Measurements from ENCODE around the gene PLEKHG4.

The PLEKHG4 gene

DNA sequence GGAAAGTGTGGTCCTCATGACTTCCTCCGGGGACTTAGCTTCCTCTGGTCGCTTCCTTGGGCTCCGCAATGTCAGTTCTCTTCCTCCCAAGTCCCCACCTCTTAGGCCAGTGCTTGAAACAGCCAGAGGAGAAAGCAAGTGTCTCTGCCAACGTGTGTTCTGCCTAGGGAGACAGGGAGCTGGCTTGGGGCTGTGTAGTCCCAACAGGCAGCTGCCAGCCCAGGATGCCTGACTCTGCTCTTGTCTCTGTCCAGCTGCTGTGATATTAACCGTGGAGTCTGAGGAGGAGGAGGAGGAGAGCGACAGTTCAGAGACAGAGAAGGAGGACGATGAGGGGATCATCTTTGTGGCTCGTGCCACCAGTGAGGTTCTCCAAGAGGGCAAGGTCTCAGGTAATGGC is 13.5 kb upstream of the PLEKHG4 start:
- Histone ChIP-seq H3K4me1 (ENCODE audit: control insufficient read depth, insufficient read depth, low read length, poor library complexity, severe bottlenecking) (peaks cover 19% of the 10 kb centered on the region), H3K4me3 (ENCODE audit: extremely low read depth, insufficient read depth, low read length, poor library complexity, severe bottlenecking) (no peak overlapping the region), H3K36me3 (ENCODE audit: control insufficient read depth, insufficient read depth, low read length) (no peaks in the 10 kb centered on the region), H3K27ac (ENCODE audit: low read depth, low read length, severe bottlenecking) (no peak overlapping the region), H3K9me3 (ENCODE audit: control insufficient read depth, low read length) (no peaks in the 10 kb centered on the region)
- WGBS, 2 experiments (ENCODE audit: insufficient coverage in 2 of 2) = 85 to 91% methylated on average over 6 to 8 of the region's 8 CpGs

- Histone ChIP-seq H3K36me3 (ENCODE audit: control insufficient read depth, insufficient read depth, low read length) (no peaks in the 10 kb centered on the region), H3K4me1 (ENCODE audit: control insufficient read depth, insufficient read depth, low read length, poor library complexity, severe bottlenecking) (peaks cover 19% of the 10 kb centered on the region), H3K4me3 (ENCODE audit: extremely low read depth, insufficient read depth, low read length, poor library complexity, severe bottlenecking) (no peak overlapping the region), H3K9me3 (ENCODE audit: control insufficient read depth, low read length) (no peaks in the 10 kb centered on the region), H3K27ac (ENCODE audit: low read depth, low read length, severe bottlenecking) (no peak overlapping the region)
- WGBS, 2 experiments (ENCODE audit: insufficient coverage in 2 of 2) = 13% methylated on average over 1 of the region's 5 CpGs; no CpG with 5 or more reads in 1 of the 2 experiments
Observed at GRCh38 chr16:67268136-67268579, 11.2 kb upstream of the PLEKHG4 start.

DNA sequence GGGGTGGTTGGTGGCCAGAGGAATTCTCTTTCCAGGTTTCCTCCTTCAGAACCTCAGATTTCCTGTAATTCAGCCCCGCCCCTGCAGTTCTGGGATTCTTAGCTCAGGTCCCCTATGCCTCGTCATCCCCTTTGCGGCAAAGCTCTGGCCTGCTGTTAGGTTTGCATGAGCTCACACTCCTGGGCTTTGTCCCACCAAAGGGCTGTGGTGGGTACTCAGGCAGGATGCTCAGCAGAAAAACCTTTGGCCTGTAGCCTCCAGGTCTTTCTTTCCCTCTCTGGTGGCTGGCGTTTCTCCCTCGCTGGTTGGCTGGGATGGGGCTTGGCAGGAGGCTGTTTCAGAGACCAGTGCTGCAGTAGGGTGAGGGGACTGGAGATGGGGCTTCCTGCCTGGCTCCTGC is 9.6 kb upstream of the PLEKHG4 start:
- H3K9me3 ChIP-seq (ENCODE audit: control insufficient read depth, low read length) = no peaks in the 10 kb centered on the region
- WGBS, 2 experiments (ENCODE audit: insufficient coverage in 2 of 2) = 56 to 74% methylated on average over 2 to 3 of the region's 5 CpGs
- H3K36me3 ChIP-seq (ENCODE audit: control insufficient read depth, insufficient read depth, low read length) = no peaks in the 10 kb centered on the region
- H3K27ac ChIP-seq (ENCODE audit: low read depth, low read length, severe bottlenecking) = no peak overlapping the region
- no peak overlapping the region for H3K4me3 ChIP-seq (ENCODE audit: extremely low read depth, insufficient read depth, low read length, poor library complexity, severe bottlenecking)
- H3K4me1 ChIP-seq (ENCODE audit: control insufficient read depth, insufficient read depth, low read length, poor library complexity, severe bottlenecking) = peaks cover 19% of the 10 kb centered on the region

GRCh38 chr16:67270931-67271338 is 8.4 kb upstream of the PLEKHG4 start:
- no peak overlapping the region for H3K27ac ChIP-seq (ENCODE audit: low read depth, low read length, severe bottlenecking)
- H3K36me3 ChIP-seq (ENCODE audit: control insufficient read depth, insufficient read depth, low read length) = no peaks in the 10 kb centered on the region
- WGBS, 2 experiments (ENCODE audit: insufficient coverage in 2 of 2) = 89 to 94% methylated on average over 9 to 11 of the region's 11 CpGs
- H3K9me3 ChIP-seq (ENCODE audit: control insufficient read depth, low read length) = no peaks in the 10 kb centered on the region
- peaks cover 19% of the 10 kb centered on the region for H3K4me1 ChIP-seq (ENCODE audit: control insufficient read depth, insufficient read depth, low read length, poor library complexity, severe bottlenecking)
- H3K4me3 ChIP-seq (ENCODE audit: extremely low read depth, insufficient read depth, low read length, poor library complexity, severe bottlenecking) = no peak overlapping the region

- peaks cover 19% of the 10 kb centered on the region for H3K4me1 ChIP-seq (ENCODE audit: control insufficient read depth, insufficient read depth, low read length, poor library complexity, severe bottlenecking)
- WGBS, 2 experiments (ENCODE audit: insufficient coverage in 2 of 2) = 95 to 100% methylated on average over 2 to 3 of the region's 4 CpGs
- no peak overlapping the region for H3K4me3 ChIP-seq (ENCODE audit: extremely low read depth, insufficient read depth, low read length, poor library complexity, severe bottlenecking)
- no peaks in the 10 kb centered on the region for H3K36me3 ChIP-seq (ENCODE audit: control insufficient read depth, insufficient read depth, low read length)
- no peak overlapping the region for H3K27ac ChIP-seq (ENCODE audit: low read depth, low read length, severe bottlenecking)
- H3K9me3 ChIP-seq (ENCODE audit: control insufficient read depth, low read length) = no peaks in the 10 kb centered on the region
Observed at GRCh38 chr16:67271446-67271845, 7.9 kb upstream of the PLEKHG4 start.

DNA sequence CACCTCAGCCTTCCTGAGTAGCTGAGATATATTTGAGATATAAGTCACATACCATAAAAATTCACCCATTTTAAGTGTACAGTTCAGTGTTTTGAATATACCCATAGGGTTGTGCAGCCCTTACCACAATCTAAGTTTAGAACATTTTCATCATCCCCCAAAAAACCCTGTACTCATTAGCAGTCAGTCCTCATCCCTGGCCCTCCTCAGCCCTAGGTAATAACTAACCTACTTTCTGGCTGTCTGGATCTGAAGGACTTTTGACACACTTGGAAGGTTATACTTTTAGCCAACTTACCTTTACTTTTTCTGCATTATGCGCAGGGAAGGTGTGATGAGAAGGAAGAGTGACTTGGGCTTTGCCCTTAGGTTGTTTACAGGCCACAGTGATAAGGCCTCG is 4.0 kb upstream of the PLEKHG4 start:
- Histone ChIP-seq H3K4me3 (ENCODE audit: extremely low read depth, insufficient read depth, low read length, poor library complexity, severe bottlenecking) (no peak overlapping the region), H3K4me1 (ENCODE audit: control insufficient read depth, insufficient read depth, low read length, poor library complexity, severe bottlenecking) (peaks cover 15% of the 10 kb centered on the region), H3K27ac (ENCODE audit: low read depth, low read length, severe bottlenecking) (no peak overlapping the region), H3K9me3 (ENCODE audit: control insufficient read depth, low read length) (no peaks in the 10 kb centered on the region), H3K36me3 (ENCODE audit: control insufficient read depth, insufficient read depth, low read length) (no peaks in the 10 kb centered on the region)
- no CpG with 5 or more reads among the region's 2 CpGs for WGBS, 2 experiments (ENCODE audit: insufficient coverage in 2 of 2)

GRCh38 chr16:67277294-67277998 is 1.9 kb upstream of the PLEKHG4 start:
- Histone ChIP-seq H3K36me3 (ENCODE audit: control insufficient read depth, insufficient read depth, low read length) (no peaks in the 10 kb centered on the region), H3K4me3 (ENCODE audit: extremely low read depth, insufficient read depth, low read length, poor library complexity, severe bottlenecking) (no peak overlapping the region), H3K4me1 (ENCODE audit: control insufficient read depth, insufficient read depth, low read length, poor library complexity, severe bottlenecking) (peaks cover 15% of the 10 kb centered on the region), H3K27ac (ENCODE audit: low read depth, low read length, severe bottlenecking) (peak overlapping the region; percentile 36), H3K9me3 (ENCODE audit: control insufficient read depth, low read length) (no peaks in the 10 kb centered on the region)
- 91 to 94% methylated on average over 4 of the region's 4 CpGs for WGBS, 2 experiments (ENCODE audit: insufficient coverage in 2 of 2)

DNA sequence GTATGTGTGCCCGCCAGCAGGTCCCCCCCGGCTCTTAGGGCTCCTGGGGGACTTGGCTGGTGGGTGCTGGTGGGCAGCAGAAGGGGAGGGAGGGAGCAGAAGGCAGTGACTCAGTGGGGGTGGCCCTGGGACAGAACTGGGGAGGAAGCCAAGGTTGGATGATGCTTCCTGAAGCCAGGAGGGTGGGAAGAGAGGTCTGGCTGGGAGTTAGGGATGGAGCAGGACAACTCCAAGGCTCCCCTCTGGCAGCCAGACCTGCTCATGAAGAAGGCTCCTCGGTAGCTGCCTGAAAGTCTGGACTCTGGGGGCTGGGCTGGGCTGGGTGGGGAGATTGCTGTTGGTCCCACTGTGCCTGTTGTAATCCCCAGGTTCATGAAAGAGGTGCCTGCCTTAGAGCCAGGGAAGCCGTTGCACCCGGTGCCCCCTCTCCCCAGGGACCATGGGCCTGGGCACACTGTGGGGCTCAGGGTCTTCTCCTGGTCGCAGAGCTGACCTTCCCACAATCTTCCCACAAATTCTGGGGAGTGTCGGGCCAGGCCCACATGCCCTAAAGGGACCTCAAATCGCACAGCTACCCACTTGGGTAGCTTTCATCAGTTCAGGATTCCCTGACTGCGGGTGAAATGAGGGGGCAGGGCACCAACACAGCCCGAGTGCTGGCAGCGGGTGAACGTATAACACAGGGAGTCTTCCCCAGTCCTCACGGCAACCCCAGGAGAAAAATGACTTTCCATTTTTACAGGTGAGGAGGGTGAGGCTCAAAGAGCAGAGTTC is 1.1 kb upstream of the PLEKHG4 start:
- WGBS, 2 experiments (ENCODE audit: insufficient coverage in 2 of 2) = 87 to 92% methylated on average over 9 to 12 of the region's 13 CpGs
- Histone ChIP-seq H3K36me3 (ENCODE audit: control insufficient read depth, insufficient read depth, low read length) (no peaks in the 10 kb centered on the region), H3K27ac (ENCODE audit: low read depth, low read length, severe bottlenecking) (peak overlapping the region; percentile 36), H3K4me1 (ENCODE audit: control insufficient read depth, insufficient read depth, low read length, poor library complexity, severe bottlenecking) (peaks cover 15% of the 10 kb centered on the region), H3K9me3 (ENCODE audit: control insufficient read depth, low read length) (no peaks in the 10 kb centered on the region), H3K4me3 (ENCODE audit: extremely low read depth, insufficient read depth, low read length, poor library complexity, severe bottlenecking) (peak overlapping the region; percentile 27)

GRCh38 chr16:67278773-67279295 is 498 bp upstream of the PLEKHG4 start:
- peak overlapping the region; percentile 27 for H3K4me3 ChIP-seq (ENCODE audit: extremely low read depth, insufficient read depth, low read length, poor library complexity, severe bottlenecking)
- H3K4me1 ChIP-seq (ENCODE audit: control insufficient read depth, insufficient read depth, low read length, poor library complexity, severe bottlenecking) = peaks cover 15% of the 10 kb centered on the region
- no peak overlapping the region for H3K27ac ChIP-seq (ENCODE audit: low read depth, low read length, severe bottlenecking)
- 13 to 59% methylated on average over 8 to 27 of the region's 42 CpGs for WGBS, 2 experiments (ENCODE audit: insufficient coverage in 2 of 2)
- no peaks in the 10 kb centered on the region for H3K36me3 ChIP-seq (ENCODE audit: control insufficient read depth, insufficient read depth, low read length)
- no peaks in the 10 kb centered on the region for H3K9me3 ChIP-seq (ENCODE audit: control insufficient read depth, low read length)

GRCh38 chr16:67280090-67281015 is 1.0 kb downstream of the PLEKHG4 start:
- H3K4me1 ChIP-seq (ENCODE audit: control insufficient read depth, insufficient read depth, low read length, poor library complexity, severe bottlenecking) = peaks cover 18% of the 10 kb centered on the region
- H3K4me3 ChIP-seq (ENCODE audit: extremely low read depth, insufficient read depth, low read length, poor library complexity, severe bottlenecking) = no peak overlapping the region
- no peaks in the 10 kb centered on the region for H3K36me3 ChIP-seq (ENCODE audit: control insufficient read depth, insufficient read depth, low read length)
- H3K9me3 ChIP-seq (ENCODE audit: control insufficient read depth, low read length) = no peaks in the 10 kb centered on the region
- H3K27ac ChIP-seq (ENCODE audit: low read depth, low read length, severe bottlenecking) = no peak overlapping the region
- WGBS, 2 experiments (ENCODE audit: insufficient coverage in 2 of 2) = 91 to 93% methylated on average over 13 to 14 of the region's 15 CpGs
